DOHH2 (cell line): ENCODE data around the gene PRKCE.

Experiments
- CTCF ChIP-seq: fragments of 200-600 bp; sonication (generic); IDR thresholded peaks from one replicate; pipeline ENCODE4 v1.5.1; 2014; ENCODE audit warnings: antibody characterized with exemption, mild to moderate bottlenecking, low read depth, low read length; ENCODE audit not compliant: poor library complexity, severe bottlenecking
- EZH2phosphoT487 ChIP-seq: fragments of 200-600 bp; sonication (generic); IDR thresholded peaks from 2 replicates; pipeline ENCODE4 v1.6.1; 2017; ENCODE audit warnings: borderline replicate concordance, mild to moderate bottlenecking, antibody characterized with exemption, low read length, moderate library complexity, mixed read lengths

GRCh38 chr2:45691171-45691999, 39.9 kb downstream of the PRKCE start:
- TF ChIP-seq EZH2phosphoT487, result no peak
- no peak for TF ChIP-seq CTCF
